NCI-H1092 treated with DMSO at 0.1 percent for 48 hours (cell line): ENCODE data around the gene MCUB.

Experiments
- DNase-seq: peaks from one replicate; lab custom pipeline; 2025; lab: John Stamatoyannopoulos, UW

MCUB gene

DNA sequence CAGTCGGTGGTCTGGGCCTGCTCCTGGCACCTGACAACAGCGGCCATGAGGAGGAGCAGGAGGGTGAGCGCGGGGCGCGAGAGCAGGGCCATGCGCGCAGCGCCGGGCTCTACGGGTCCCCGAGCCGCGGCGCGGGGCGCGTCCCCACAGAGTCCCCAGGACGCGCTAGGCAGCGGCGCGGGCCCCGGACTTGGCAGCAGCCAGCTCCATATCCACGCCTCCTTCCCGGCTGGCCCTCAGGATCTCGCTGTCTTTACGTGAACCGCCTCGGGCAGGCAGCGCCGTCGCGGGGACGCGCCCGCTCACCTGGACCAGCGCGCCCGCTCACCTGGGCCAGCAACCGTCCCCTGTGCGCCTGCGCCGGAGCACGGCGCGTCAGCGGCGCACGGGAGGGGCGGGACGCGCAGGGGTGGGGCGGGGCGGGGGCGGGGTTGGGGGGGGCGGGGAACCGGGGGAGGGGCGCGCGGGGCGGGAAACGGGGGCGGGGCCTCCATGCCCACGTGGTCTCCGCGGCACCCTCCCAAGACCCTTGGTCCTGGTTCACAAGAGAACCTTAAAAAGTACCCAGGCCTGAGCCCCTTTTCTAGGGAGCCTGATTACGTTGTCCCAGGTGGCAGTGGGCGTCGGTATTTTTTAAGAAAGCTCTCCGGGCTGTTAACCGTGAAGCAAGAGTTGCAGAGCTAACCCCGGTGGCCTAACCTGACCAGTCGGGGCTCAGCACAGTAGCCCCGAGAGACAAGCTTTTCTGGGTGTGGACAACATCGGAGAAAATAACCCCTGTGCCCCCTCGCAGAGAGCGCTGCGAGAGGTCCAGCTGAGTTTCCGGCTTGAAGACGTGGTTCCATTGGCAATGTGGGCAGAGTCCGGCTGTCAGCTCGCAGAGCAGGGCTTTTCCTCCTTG lies 169.9 kb downstream of the MCUB start, which contains the start of gene PLA2G12A:
Gene PLA2G12A (minus strand): TSS at position 353 of the 901 bp plus-strand sequence. CDS start 261 bp downstream, at position 92.
- peak; percentile 81 for DNase-seq

DNA sequence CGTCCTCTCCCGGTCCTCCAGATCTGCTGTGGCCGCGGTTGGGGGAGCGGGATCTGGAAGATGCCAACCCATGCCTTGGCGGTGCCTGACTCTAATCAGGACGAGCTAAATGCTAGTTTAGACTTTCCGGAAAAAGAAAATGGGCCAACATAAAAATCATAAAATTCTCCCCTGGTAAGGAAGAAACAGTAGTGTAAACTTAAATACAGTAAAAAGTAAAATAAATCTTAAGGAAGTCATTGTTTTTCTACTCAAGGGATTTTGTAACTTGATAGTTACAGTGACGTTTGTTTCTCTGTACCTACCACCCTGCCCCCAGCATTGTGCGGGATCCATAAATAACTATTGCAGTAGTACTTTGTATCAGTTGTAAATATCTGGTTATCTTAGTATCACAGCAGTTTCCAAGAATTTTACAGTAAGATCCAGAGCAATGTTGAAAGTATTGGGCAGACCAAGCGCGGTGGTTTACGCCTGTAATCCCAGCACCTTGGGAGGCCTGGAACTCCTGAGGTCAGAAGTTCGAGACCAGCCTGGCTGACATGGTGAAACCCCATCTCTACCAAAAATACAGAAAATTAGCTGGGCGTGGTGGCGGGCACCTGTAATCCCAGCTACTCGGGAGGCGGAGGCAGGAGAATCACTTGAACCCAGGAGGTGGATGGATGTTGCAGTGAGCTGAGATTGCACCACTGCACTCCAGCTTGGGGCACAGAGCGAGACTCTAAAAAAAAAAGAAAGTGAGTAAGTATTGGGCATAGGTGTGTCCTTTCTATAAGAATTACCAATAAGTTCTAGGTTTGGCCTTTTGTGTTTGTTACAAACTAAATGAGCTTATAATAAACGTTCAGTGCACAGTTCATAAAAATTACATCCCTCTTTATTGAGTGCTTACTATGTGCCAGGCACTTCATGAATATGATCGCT lies 170.8 kb downstream of the MCUB start:
- DNase-seq, result no peak

DNA sequence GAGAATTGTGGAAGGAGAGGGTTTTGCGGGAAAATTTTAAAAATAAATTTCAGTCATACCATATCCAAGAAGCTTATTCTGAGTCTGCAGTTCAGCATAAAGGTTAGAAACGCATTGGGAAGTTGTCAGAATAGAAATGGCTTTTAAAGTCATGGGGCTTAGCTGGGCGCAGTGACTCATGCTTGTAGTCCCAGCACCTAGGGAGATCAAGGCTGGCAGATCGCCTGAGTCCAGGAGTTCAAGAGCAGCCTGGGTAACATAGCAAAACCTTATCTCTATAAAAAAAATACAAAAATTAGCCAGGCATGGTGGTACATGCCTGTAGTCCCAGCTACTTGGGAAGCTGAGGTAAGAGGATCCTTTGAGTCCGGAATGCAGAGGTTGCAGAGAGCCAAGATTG lies 173.7 kb downstream of the MCUB start:
- DNase-seq, result no peak

DNA sequence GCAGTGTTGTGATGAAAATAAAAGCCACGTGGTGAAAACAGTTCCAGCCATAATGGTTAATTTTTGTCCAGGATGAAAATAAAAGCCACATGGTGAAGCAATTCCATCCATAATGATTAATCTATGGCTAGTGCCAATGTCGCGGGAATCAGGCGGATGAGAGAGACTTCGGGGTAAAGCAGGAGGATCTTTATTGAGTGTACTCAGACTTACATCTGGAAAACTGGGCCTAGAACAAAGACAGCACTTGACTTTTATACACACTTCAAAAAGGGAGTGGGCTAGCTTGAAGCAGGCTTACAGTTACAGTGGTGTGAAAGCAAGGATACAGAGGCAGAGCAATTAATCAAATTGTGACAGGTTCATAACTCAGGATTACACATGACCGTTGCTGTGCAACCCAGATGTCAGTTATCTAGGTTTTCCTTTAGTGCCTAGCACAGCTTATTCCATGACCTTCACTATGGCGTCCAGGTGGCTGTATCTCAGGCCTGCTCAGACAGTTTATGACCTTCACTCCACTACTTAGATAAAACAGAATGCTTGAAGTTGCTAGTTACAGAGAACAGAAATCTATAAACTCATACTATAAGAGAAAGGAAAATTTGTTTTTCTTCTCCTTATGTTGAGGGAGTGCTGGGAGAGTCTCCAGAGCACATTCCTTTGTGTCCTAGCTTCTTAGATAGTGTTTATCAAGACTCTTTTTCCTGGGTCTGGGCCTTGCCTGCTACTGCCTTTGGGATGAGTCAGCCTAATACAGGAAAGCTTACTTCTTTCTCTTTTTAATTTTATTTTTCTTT lies 175.7 kb downstream of the MCUB start:
- DNase-seq, result no peak
